Measurements from ENCODE around the gene MYD88.

GRCh38 chr3:38177181-38177580, 38.7 kb downstream of the MYD88 start:
- no peak for TF ChIP-seq CTCF (IDR thresholded peaks at IDR 0.05)
- no peak for TF ChIP-seq EP300 (IDR thresholded peaks at IDR 0.05)
- TF ChIP-seq POLR2AphosphoS5 (IDR thresholded peaks at IDR 0.05), result no peak
- TF ChIP-seq POLR2A (IDR thresholded peaks at IDR 0.05), result no peak
